GM21619 (cell line): ENCODE data around the gene ACP3.
"Not testable (repeated sequence)": the region's sequence is repeated elsewhere in the genome, so short reads cannot be mapped to it uniquely, and the experiment has no call there.

Experiments
- ATAC-seq: cut with Tn5 transposase; IDR thresholded peaks from one replicate; pipeline ENCODE4 v1.9.1; 2021; ENCODE audit not compliant: unreplicated experiment

Gene ACP3

GRCh38 chr3:132317229-132317948, at the start of gene ACP3:
Gene ACP3, plus strand, starts transcription at chr3:132317407. Its CDS starts 50 bp downstream, at chr3:132317457.
- ATAC-seq, result peak; percentile 65

- no peak for ATAC-seq
Observed at GRCh38 chr3:132268956-132269355, 48.3 kb upstream of the ACP3 start.

GRCh38 chr3:132273036-132273435, 44.2 kb upstream of the ACP3 start:
- ATAC-seq, result no peak

- no peak for ATAC-seq
Observed at GRCh38 chr3:132276228-132276906, 40.8 kb upstream of the ACP3 start.

GRCh38 chr3:132279030-132279429, 38.2 kb upstream of the ACP3 start:
- no peak for ATAC-seq

GRCh38 chr3:132283440-132283839, 33.8 kb upstream of the ACP3 start:
- ATAC-seq, result peak; percentile 67

GRCh38 chr3:132283916-132284405, 33.2 kb upstream of the ACP3 start:
- no peak for ATAC-seq

GRCh38 chr3:132284781-132285619, 32.2 kb upstream of the ACP3 start:
- ATAC-seq, result no peak

GRCh38 chr3:132285620-132285945, 31.6 kb upstream of the ACP3 start:
- no peak for ATAC-seq

- no peak for ATAC-seq
Observed at GRCh38 chr3:132286035-132286434, 31.2 kb upstream of the ACP3 start.

- no peak for ATAC-seq
Observed at GRCh38 chr3:132288357-132288756, 28.9 kb upstream of the ACP3 start.

GRCh38 chr3:132289316-132289715, 27.9 kb upstream of the ACP3 start:
- ATAC-seq, result no peak

- no peak for ATAC-seq
Observed at GRCh38 chr3:132290833-132291232, 26.4 kb upstream of the ACP3 start.

GRCh38 chr3:132292042-132292441, 25.2 kb upstream of the ACP3 start:
- ATAC-seq, result no peak

- ATAC-seq, result no peak
Observed at GRCh38 chr3:132293251-132293650, 24.0 kb upstream of the ACP3 start.

- no peak for ATAC-seq
Observed at GRCh38 chr3:132294906-132295305, 22.3 kb upstream of the ACP3 start.

GRCh38 chr3:132303336-132304201, 13.6 kb upstream of the ACP3 start:
- ATAC-seq, result not testable (repeated sequence)

- not testable (repeated sequence) for ATAC-seq
Observed at GRCh38 chr3:132304351-132304750, 12.9 kb upstream of the ACP3 start.

- ATAC-seq, result not testable (repeated sequence)
Observed at GRCh38 chr3:132310057-132310456, 7.2 kb upstream of the ACP3 start.

- ATAC-seq, result no peak
Observed at GRCh38 chr3:132311316-132311715, 5.9 kb upstream of the ACP3 start.

GRCh38 chr3:132311841-132312240, 5.4 kb upstream of the ACP3 start:
- ATAC-seq, result no peak
